ENCODE data around the gene VAMP7.

GRCh38 chrX:155938132-155938531 lies 57.0 kb downstream of the VAMP7 start:
- TF ChIP-seq CTCF (IDR thresholded peaks at IDR 0.05; ENCODE audit: poor library complexity, severe bottlenecking) = no peak
- TF ChIP-seq REST (IDR thresholded peaks at IDR 0.05; ENCODE audit: borderline replicate concordance) = no peak
- no peak for TF ChIP-seq SMC3 (conservative IDR thresholded peaks at IDR 0.05; ENCODE audit: poor library complexity)
- no peak for TF ChIP-seq RAD21 (conservative IDR thresholded peaks at IDR 0.05)
- TF ChIP-seq TAF1 (IDR thresholded peaks at IDR 0.05; ENCODE audit: low read depth) = no peak

Measured in neural cell (in vitro differentiated cells).